Measurements from ENCODE around the gene MLXIP.

DNA sequence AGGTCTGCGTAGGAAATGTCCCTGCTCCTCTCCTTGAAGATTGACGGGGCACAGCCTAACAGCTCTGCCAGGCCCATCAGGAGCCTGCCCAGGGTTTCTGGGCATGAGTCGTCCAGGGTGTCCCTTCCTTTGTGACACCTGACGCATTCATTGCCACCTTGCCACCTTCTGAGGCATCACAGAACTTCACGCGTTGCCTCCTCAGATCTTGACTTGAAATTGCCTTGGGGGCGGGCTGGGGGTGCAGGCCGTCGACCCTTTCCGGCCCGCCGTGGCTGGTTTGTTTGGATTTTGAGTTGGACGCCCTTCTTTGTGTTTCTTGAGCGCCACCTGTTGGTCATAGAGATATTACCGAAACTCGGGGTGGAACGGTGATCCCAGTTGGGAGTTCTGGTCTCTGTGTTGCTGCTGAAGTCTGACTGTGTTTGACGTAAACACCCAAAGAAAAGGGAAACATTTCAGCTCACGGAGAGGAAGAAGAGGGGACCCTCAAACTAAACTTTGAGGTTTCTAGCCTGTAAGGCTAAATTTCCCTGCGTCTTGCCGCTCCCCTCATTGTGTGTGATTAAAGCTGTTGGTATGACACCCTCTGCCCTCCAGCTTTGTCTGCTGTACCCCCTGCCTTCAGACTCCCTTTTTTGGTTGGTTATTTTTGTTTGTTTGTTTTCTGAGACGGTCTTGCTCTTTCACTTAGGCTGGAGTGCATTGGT, 44.6 kb downstream of the MLXIP start:
- TF ChIP-seq CTCF (conservative IDR thresholded peaks at IDR 0.05; ENCODE audit: low read depth, low read length) (peak; percentile 79), RCOR1 (IDR thresholded peaks at IDR 0.05; ENCODE audit: insufficient replicate concordance, low read length) (no peak), POLR2A (IDR thresholded peaks at IDR 0.05; ENCODE audit: low read depth, low read length) (no peak), MXI1 (IDR thresholded peaks at IDR 0.05; ENCODE audit: borderline replicate concordance, low read depth, low read length) (no peak), MAZ (IDR thresholded peaks at IDR 0.05; ENCODE audit: borderline replicate concordance, low read depth, low read length) (no peak), BHLHE40 (IDR thresholded peaks at IDR 0.05; ENCODE audit: low read depth, low read length) (no peak), RFX5 (IDR thresholded peaks at IDR 0.05; ENCODE audit: low read depth, low read length) (no peak), RAD21 (IDR thresholded peaks at IDR 0.05; ENCODE audit: low read length) (peak; percentile 86), MAFK (IDR thresholded peaks at IDR 0.05; ENCODE audit: low read depth, low read length) (no peak), ELK1 (IDR thresholded peaks at IDR 0.05; ENCODE audit: borderline replicate concordance, low read depth, low read length) (no peak), USF2 (IDR thresholded peaks at IDR 0.05; ENCODE audit: low read depth, low read length) (no peak), CHD1 (IDR thresholded peaks at IDR 0.05; ENCODE audit: low read depth, low read length) (no peak), CEBPB (IDR thresholded peaks at IDR 0.05; ENCODE audit: low read depth, low read length) (no peak)

Data from IMR-90 (cell line).